GM18499 (cell line): ENCODE measurements around the gene MT1G.
"Not testable (repeated sequence)": the region's sequence is repeated elsewhere in the genome, so short reads cannot be mapped to it uniquely, and the experiment has no call there.

Experiments used
- ATAC-seq: cut with Tn5 transposase; IDR thresholded peaks from one replicate; pipeline ENCODE4 v1.9.1; 2021; ENCODE audit warnings: moderate number of reproducible peaks; ENCODE audit not compliant: insufficient read depth, unreplicated experiment

MT1G gene

GRCh38 chr16:56686758-56687157 is 18.9 kb upstream of the MT1G start:
- ATAC-seq: no peak

- ATAC-seq: no peak
Measured at GRCh38 chr16:56684926-56685590, 17.2 kb upstream of the MT1G start.

DNA sequence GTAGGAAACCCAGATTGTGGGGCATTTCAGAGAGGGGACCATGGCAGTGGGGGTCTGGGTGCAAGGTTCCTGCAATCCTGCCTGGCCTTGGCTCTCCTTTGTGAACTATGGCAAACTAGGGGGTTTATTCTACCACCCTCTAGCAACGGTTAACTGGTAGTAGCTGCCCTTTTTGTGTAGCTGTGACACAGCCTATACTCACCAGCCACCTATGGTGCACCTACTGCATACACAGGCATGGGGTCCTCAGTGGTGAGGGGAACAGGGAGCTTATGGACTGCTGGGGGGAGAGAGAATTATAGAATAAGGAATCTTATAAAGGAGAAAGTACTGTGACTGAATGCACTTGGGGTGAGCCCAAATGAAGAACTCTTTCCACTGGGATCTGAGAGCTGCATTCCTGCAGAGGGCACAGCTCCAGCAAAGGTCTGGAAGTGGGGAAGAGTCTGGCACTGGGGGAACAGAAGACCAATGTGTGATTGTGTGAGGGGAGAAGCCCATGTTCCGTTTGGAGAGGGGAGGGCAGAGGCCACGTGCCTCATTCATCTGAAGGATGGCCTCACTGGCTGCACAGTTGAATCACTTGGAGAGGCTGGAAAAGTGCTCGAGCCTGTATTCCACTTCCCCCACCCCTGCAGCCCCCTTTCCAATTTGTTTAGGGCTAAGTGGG is 16.5 kb upstream of the MT1G start:
- no peak for ATAC-seq

- no peak for ATAC-seq
Measured at GRCh38 chr16:56683424-56684172, 15.7 kb upstream of the MT1G start.

DNA sequence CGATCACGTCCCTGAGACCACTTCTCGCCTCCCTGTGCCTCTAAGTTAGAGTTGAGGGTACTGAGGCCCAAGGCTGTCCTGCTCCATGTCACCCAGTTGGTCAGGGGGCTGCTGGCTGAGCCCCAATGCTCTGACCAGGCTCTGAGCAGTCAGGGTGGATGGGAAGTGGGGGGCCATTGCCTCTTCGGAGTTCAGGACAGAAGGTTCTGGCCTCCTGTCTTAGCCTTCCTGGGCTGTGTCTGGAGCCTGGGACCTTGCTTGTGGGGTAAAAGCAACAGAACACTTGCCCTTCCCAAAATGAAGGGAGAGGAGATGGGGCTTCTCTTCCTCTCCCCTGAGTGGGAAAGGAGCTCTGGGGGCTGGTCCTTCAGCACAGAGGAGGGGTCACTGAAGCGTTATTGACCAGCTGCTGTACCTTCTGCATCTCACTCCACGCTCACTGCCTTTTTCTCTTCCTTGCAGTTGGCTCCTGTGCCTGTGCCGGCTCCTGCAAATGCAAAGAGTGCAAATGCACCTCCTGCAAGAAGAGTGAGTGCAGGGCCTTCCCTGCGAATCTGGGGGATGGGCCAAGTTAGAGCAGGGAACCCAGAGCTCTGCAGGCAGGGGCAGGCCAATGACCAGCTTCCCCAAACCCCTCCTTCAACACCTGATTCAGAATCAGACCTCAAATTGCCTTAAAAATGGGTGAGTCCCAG is 15.0 kb upstream of the MT1G start:
- no peak for ATAC-seq

GRCh38 chr16:56681939-56682702 is 14.3 kb upstream of the MT1G start, which contains the start of gene MT1X:
Gene MT1X, plus strand, starts transcription at chr16:56682470. Its CDS starts 71 bp downstream, at chr16:56682541.
- ATAC-seq: peak; percentile 58

DNA sequence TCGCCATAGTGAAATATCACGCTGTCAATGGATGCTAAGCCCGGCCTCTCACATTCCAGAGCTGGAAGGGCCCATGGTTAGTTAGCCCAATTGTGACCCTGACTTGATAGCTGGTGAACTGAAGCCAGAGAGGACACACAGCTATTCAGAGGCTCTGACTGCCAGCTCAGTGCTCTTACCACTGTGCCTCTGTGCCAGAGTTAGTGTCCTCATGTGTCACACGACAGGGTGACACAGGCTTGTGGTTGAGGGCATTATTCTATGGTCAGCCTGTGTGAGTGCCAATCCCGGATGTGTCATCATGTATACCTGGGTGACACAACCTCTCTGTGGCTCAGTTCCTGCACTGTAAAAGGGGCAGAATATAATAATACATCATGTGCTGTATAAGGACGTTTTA is 12.0 kb upstream of the MT1G start:
- no peak for ATAC-seq

GRCh38 chr16:56679078-56679730 is 11.3 kb upstream of the MT1G start:
- ATAC-seq: no peak

DNA sequence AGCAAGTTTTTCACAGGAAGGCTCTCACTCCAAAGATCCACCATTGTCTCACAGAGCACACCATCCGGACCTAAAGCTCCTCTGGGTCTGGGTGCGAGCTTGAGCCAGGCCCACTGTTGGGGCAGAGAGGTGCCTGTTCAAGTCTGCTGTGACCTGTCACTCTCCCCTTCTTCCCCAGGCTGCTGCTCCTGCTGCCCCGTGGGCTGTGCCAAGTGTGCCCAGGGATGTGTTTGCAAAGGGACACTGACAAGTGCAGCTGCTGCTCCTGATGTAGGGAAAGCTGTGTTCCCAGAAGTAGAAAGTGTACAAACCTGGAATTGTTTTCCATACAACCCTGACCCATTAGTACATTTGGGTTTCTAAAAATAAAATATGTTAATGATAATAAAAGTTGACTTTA is 9.6 kb upstream of the MT1G start:
- ATAC-seq: no peak

GRCh38 chr16:56675685-56676210 is 7.9 kb upstream of the MT1G start:
- ATAC-seq: no peak

- not testable (repeated sequence) for ATAC-seq
Measured at GRCh38 chr16:56674570-56674969, 6.7 kb upstream of the MT1G start.

DNA sequence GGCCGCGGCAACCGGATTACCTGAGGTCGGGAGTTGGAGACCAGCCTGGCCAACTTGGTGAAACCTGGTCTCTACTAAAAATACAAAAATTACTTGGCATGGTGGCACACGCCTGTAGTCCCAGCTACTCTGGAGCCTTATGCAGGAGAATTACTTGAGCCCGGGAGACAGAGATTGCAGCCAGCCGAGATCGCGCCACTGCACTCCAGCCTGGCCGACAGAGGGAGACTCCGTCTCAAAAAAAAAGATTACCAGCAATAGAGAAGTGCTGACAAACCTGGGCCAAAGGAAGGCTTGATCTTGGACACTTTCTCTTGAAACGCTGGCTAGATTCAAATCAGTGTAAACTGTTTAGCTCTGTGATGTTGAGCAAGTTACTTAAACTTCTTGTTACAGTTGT is 6.1 kb upstream of the MT1G start:
- ATAC-seq: no peak

GRCh38 chr16:56672761-56673536 is 5.1 kb upstream of the MT1G start:
- ATAC-seq: no peak

- not testable (repeated sequence) for ATAC-seq
Measured at GRCh38 chr16:56672171-56672570, 4.3 kb upstream of the MT1G start.

- ATAC-seq: not testable (repeated sequence)
Measured at GRCh38 chr16:56671691-56672090, 3.8 kb upstream of the MT1G start.

DNA sequence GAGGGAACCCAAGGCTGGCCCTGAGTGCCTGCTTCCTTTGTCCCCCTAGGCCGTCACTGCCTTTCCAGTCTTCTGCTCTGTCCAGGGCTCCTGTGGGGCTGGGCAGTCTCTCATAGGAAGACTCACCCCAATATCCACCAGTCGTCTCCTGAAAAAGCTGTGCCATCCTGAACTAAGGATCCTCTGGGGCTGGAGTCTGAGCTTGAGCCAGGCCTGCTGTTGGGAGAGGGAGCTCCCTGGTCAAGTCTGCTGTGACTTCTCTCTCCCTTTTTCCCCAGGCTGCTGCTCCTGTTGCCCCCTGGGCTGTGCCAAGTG is 2.7 kb upstream of the MT1G start:
- no peak for ATAC-seq

- ATAC-seq: no peak
Measured at GRCh38 chr16:56669840-56670619, 2.2 kb upstream of the MT1G start.
